OCI-LY7 (cell line): Measurements from ENCODE around the gene ZNF700. TPM values are rescaled to one million over a fixed set of nuclear protein-coding genes. Genes with fewer than 3 reads are reported as not detected.
"Not testable (repeated sequence)": the region's sequence is repeated elsewhere in the genome, so short reads cannot be mapped to it uniquely, and the experiment has no call there.

Source experiments
- Bru-seq: library from RNA; stranded (reverse); fragments of 400-500 nt; gene quantifications from one replicate; lab custom pipeline; 2021; lab: Mats Ljungman, UMichigan
- BruChase-seq, 2 experiments: library from RNA; stranded (reverse); fragments of 400-500 nt; gene quantifications; one replicate each; lab custom pipeline; 2021; lab: Mats Ljungman, UMichigan
- BruUV-seq: library from RNA; stranded (reverse); fragments of 400-500 nt; replicated peaks from 2 replicates; lab custom pipeline; 2021; lab: Mats Ljungman, UMichigan
- CTCF ChIA-PET: fragments of 300-600 bp; sonication (Branson Sonifier 250); formaldehyde crosslinking; loops from one replicate; lab custom pipeline; 2022; ENCODE audit warnings: antibody characterized with exemption; ENCODE audit not compliant: unreplicated experiment; lab: Charles Lee
- POLR2A ChIA-PET: fragments of 300-600 bp; sonication (Branson Sonifier 250); formaldehyde crosslinking; loops from one replicate; lab custom pipeline; 2022; ENCODE audit warnings: antibody characterized with exemption; lab: Charles Lee
- DNase-seq: peaks from one replicate; pipeline ENCODE4 v3.0.0-alpha.2; 2015; ENCODE audit warnings: low spot score
- H2AFZ ChIP-seq: fragments of 200-600 bp; sonication (generic), shearing (Covaris generic); 2 replicates; pipeline ENCODE4 v1.6.1; 2014; ENCODE audit warnings: mild to moderate bottlenecking, antibody characterized with exemption, low read length, moderate library complexity
- H3K27ac ChIP-seq: fragments of 200-600 bp; sonication (generic); 2 replicates; pipeline ENCODE4 v1.5.1; 2014; ENCODE audit warnings: mixed run types, low read depth, mild to moderate bottlenecking, moderate library complexity, low read length, inconsistent platforms; ENCODE audit not compliant: poor library complexity, severe bottlenecking
- H3K36me3 ChIP-seq: fragments of 200-600 bp; sonication (generic); 2 replicates; pipeline ENCODE4 v1.6.1; 2014; ENCODE audit warnings: mild to moderate bottlenecking, antibody characterized with exemption, low read length, moderate library complexity, mixed read lengths; ENCODE audit not compliant: insufficient read depth
- H3K4me1 ChIP-seq: fragments of 200-600 bp; sonication (generic); 2 replicates; pipeline ENCODE4 v1.5.1; 2014; ENCODE audit warnings: mild to moderate bottlenecking, low read length; ENCODE audit not compliant: insufficient read depth, poor library complexity, severe bottlenecking
- H3K4me2 ChIP-seq: fragments of 200-600 bp; sonication (generic); 2 replicates; pipeline ENCODE4 v1.6.1; 2014; ENCODE audit warnings: mild to moderate bottlenecking, low read length
- H3K4me3 ChIP-seq: fragments of 200-600 bp; sonication (generic); 2 replicates; pipeline ENCODE4 v1.5.1; 2014; ENCODE audit warnings: mild to moderate bottlenecking, low read depth, low read length; ENCODE audit not compliant: poor library complexity, severe bottlenecking
- H3K79me2 ChIP-seq: fragments of 200-600 bp; sonication (generic); 2 replicates; pipeline ENCODE4 v1.6.1; 2016; ENCODE audit warnings: low read depth, mild to moderate bottlenecking, low read length, moderate library complexity, mixed read lengths; ENCODE audit not compliant: insufficient read depth
- H3K9me2 ChIP-seq: fragments of 200-600 bp; sonication (generic); 2 replicates; pipeline ENCODE4 v1.6.1; 2016; ENCODE audit warnings: mild to moderate bottlenecking, low read length, mixed read lengths; ENCODE audit not compliant: insufficient read depth
- H3K9me3 ChIP-seq: fragments of 200-600 bp; sonication (generic); 2 replicates; pipeline ENCODE4 v1.6.1; 2014; ENCODE audit warnings: mild to moderate bottlenecking, mixed run types, low read length, mixed read lengths
- H4K20me1 ChIP-seq: fragments of 200-600 bp; sonication (generic); 2 replicates; pipeline ENCODE4 v1.6.1; 2014; ENCODE audit warnings: mild to moderate bottlenecking, antibody characterized with exemption, low read length, moderate library complexity, mixed read lengths; ENCODE audit not compliant: insufficient read depth
- EZH2phosphoT487 ChIP-seq: fragments of 200-600 bp; sonication (generic); IDR thresholded peaks from 2 replicates; pipeline ENCODE4 v1.6.1; 2018; ENCODE audit warnings: low read depth, borderline replicate concordance, mild to moderate bottlenecking, mixed run types, antibody characterized with exemption, low read length, moderate library complexity, mixed read lengths
- intact Hi-C: fragments of 100-400 bp; cut with micrococcal nuclease; formaldehyde crosslinking; loops from one replicate; pipeline ENCODE4 v1.10.0; 2022; ENCODE audit not compliant: unreplicated experiment
- long read RNA-seq: library from polyadenylated mRNA; stranded (forward); transcript quantifications from one replicate; pipeline ENCODE4 v2.0.0, GENCODE V29; 2022
- total RNA-seq, 2 experiments: library from RNA; depleted of rRNA in 1 of 2; stranded (reverse); fragments of >200 nt in 1 of 2; shearing (Covaris generic) in 1 of 2; gene quantifications; 2 replicates each; pipeline ENCODE4 v1.2.3, GENCODE V29; 2014 to 2022
- TF ChIP-seq, protein P1 (sequence below): fragments of 200-600 bp; sonication (generic); conservative IDR thresholded peaks from 2 replicates; pipeline ENCODE4 v1.5.1; 2014; ENCODE audit warnings: mild to moderate bottlenecking, antibody characterized with exemption, low read length, moderate library complexity, mixed read lengths

ZNF700 gene
- 18.2 and 20.4 TPM in 2 replicates for total RNA-seq (2014; rRNA removed; shearing (Covaris generic))
- total RNA-seq (2022): 28.2 and 28.4 TPM in 2 replicates
- Bru-seq, nascent RNA: percentile 93 among the genes with signal in this experiment
- percentile 97 among the genes with signal in this experiment for BruChase-seq, experiment 1, labeled RNA remaining after a 6-hour chase
- percentile 98 among the genes with signal in this experiment for BruChase-seq, experiment 2, labeled RNA remaining after a 2-hour chase
- long read RNA-seq, transcript ZNF700-202 (3 exons, 3,113 nt): minor isoform, 7 of 28 reads
- long read RNA-seq, transcript ZNF700-201 (4 exons, 2,882 nt): major isoform, 14 of 28 reads
- long read RNA-seq, partial matches to known transcripts: 2 of 28 reads
- long read RNA-seq, other reads (novel, unspliced or antisense): 5 of 28 reads

DNA sequence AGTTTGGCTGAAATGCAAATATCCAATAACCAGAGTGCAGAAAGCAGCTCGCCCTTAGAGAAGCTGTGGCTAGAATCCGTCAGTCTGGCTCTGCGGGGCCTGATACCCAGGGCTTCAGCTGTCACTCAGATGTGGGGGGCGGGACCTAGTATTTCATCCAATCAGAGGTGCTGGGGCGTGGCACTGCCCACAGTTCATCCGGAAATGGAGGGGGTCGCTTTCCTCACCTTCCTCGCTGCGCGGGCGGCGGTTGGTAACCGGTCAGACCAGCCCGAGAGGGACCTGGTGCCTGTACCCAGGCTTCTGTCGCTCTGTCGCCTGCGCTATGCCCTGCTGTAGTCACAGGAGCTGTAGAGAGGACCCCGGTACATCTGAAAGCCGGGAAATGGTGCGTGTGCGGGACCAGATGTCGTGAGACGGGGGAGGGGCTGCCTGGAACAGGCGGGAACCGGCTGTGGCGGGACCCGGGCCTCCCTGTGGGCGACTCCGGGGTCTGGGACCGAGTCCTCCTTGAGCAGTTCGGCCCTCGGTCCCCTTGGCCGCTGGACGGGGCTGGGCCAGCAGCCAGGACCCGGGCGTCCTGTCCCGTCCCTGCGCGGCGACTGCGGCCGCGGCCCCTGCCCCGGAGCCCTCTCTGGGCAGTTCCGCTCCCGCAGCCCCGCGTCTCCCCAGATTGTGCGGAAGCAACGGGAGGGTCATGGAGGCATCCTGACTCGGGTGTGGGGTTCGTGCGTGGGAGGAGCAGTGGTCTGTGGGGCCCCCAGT lies at the start of gene ZNF700:
Gene ZNF700, plus strand, starts transcription at position 222 of the 765 bp plus-strand sequence. Its CDS starts 104 bp downstream, at position 326.
- H3K4me3 ChIP-seq: peak within 1 kb of the TSS; percentile 86
- H4K20me1 ChIP-seq: peaks cover 4% of the 10 kb centered on the region; the same call in 1 of the 2 replicates
- H2AFZ ChIP-seq: peak within 1 kb of the TSS; percentile 83
- ChIA-PET POLR2A (interaction anchor here (1.1 to 1.3 kb wide), 2 partner anchors 62 to 216 kb away, joined by 4 to 9 read pairs; partner anchors contain the start of gene ZNF20), CTCF (interaction anchor here (1.9 kb wide), 1 partner anchor 39 kb away, joined by 5 read pairs; no protein-coding TSS in a partner anchor)
- H3K4me2 ChIP-seq: peak within 1 kb of the TSS; percentile 94
- H3K79me2 ChIP-seq: peaks cover 31% of the 10 kb centered on the region
- H3K27ac ChIP-seq: peak within 1 kb of the TSS; percentile 94
- peaks cover 18% of the 10 kb centered on the region for H3K36me3 ChIP-seq
- DNase-seq: peak; percentile 97
- no peak for TF ChIP-seq EZH2phosphoT487
- TF ChIP-seq, protein P1, sequence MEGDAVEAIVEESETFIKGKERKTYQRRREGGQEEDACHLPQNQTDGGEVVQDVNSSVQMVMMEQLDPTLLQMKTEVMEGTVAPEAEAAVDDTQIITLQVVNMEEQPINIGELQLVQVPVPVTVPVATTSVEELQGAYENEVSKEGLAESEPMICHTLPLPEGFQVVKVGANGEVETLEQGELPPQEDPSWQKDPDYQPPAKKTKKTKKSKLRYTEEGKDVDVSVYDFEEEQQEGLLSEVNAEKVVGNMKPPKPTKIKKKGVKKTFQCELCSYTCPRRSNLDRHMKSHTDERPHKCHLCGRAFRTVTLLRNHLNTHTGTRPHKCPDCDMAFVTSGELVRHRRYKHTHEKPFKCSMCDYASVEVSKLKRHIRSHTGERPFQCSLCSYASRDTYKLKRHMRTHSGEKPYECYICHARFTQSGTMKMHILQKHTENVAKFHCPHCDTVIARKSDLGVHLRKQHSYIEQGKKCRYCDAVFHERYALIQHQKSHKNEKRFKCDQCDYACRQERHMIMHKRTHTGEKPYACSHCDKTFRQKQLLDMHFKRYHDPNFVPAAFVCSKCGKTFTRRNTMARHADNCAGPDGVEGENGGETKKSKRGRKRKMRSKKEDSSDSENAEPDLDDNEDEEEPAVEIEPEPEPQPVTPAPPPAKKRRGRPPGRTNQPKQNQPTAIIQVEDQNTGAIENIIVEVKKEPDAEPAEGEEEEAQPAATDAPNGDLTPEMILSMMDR: no peak
- no peaks in the 10 kb centered on the region for H3K9me2 ChIP-seq
- H3K9me3 ChIP-seq: no peaks in the 10 kb centered on the region
- peaks cover 17% of the 10 kb centered on the region for H3K4me1 ChIP-seq
- intact Hi-C loops: loop anchor here (1.0 to 5.0 kb wide), 4 partner anchors 39 to 215 kb away; partner anchors contain the start of genes ZNF20 and ZNF491
- no TSS peak for BruUV-seq

DNA sequence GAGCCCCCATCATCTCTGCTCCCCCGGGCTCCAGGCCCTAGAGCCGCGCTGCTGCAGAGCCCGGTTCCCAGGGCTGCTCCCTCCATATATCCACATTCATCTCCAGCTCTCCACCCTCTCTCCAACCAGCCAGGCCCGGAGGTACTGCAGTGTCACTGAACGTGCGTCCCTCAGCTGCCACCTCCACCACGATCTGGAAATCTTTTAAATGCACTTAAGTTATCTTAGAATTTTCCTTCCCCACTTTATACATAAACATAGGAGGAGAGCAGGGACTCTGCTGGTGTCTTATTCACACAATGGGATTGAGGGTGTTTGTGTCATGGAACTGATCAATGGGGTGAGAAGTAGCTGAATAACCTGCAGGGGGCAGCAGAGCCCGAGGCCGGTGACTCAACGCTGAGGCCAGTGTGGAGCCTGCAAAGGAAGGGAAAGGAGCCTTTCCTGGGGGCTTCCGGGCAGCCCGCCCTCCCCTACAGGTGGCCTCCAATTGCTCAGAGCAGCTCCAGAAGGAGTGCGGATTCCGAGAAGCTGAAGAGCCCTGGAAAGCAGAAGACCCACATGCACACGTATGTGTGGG lies 45.1 kb upstream of the ZNF700 start:
- H3K36me3 ChIP-seq, POLR2A ChIA-PET, H3K4me3 ChIP-seq, H3K27ac ChIP-seq, H3K4me2 ChIP-seq, H3K4me1 ChIP-seq, CTCF ChIA-PET, H4K20me1 ChIP-seq, H2AFZ ChIP-seq, BruUV-seq, H3K9me3 ChIP-seq, H3K79me2 ChIP-seq, H3K9me2 ChIP-seq: not testable (repeated sequence)
- TF ChIP-seq, protein P1: peak; percentile 76
- intact Hi-C loops: loop anchor here (2.0 to 5.0 kb wide), 4 partner anchors 43 to 793 kb away; partner anchors contain the start of genes ZNF20 and ZNF878
- DNase-seq: peak; percentile 23
